Activated CD4-positive, CD25-positive, alpha-beta regulatory T cell treated with anti-CD3 and anti-CD28 coated beads, Interleukin-2, amount 50 U/mL, for 72 hours (primary cell): ENCODE results near the gene SLC27A5.
A peak's percentile ranks its signal among the peaks of the same experiment; 100 is the strongest.
"Not testable (repeated sequence)": the region's sequence is repeated elsewhere in the genome, so short reads cannot be mapped to it uniquely, and the experiment has no call there.

Experiments used
- DNase-seq: peaks from one replicate; pipeline ENCODE4 v3.0.0; 2021

SLC27A5 gene

GRCh38 chr19:58466760-58467589, 44.8 kb downstream of the SLC27A5 start, which contains the start of gene ZNF324:
Gene ZNF324, plus strand, starts transcription at chr19:58467080. Its CDS starts 2,106 bp downstream, at chr19:58469186.
- peak; percentile 97 for DNase-seq

DNA sequence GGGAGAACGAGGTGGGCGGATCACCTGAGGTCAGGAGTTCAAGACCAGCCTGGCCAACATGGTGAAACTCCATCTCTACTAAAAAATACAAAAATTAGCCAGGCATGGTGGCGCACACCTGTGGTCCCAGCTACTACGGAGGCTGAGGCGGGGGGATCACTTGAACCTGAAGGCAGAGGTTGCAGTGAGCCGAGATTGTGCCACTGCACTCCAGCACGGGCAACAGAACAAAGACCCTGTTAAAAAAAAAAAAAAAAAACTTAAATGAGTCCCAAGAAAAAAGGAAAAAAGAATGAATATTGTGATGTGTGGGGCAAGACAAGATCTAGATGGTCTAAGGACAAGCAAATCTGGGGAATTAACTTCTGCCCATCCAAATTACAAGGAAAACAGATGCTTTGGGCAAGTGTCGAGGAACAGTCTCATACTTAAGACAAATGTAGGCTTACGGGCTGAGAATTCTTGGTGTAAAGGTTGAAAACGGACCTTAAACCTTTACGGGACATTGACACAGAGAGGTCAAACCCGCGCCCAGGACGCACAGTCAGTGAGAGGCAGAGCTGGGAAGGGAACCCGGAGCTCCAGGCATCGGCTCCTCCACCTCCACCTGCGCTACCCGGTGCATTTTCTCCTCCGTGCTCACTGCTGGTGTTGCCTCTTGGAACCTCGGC, 45.6 kb downstream of the SLC27A5 start:
- DNase-seq = no peak

GRCh38 chr19:58460039-58460438, 51.8 kb downstream of the SLC27A5 start:
- DNase-seq = no peak

DNA sequence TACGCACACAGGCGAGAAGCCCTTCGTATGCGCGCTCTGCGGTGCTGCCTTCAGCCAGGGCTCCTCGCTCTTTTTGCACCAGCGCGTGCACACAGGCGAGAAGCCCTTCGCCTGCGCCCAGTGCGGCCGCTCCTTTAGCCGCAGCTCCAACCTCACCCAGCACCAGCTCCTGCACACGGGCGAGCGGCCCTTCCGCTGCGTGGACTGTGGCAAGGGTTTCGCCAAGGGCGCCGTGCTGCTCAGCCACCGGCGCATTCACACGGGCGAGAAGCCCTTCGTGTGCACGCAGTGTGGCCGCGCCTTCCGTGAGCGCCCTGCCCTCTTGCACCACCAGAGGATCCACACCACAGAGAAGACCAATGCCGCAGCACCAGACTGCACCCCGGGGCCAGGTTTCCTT, 55.7 kb downstream of the SLC27A5 start:
- no peak for DNase-seq

DNA sequence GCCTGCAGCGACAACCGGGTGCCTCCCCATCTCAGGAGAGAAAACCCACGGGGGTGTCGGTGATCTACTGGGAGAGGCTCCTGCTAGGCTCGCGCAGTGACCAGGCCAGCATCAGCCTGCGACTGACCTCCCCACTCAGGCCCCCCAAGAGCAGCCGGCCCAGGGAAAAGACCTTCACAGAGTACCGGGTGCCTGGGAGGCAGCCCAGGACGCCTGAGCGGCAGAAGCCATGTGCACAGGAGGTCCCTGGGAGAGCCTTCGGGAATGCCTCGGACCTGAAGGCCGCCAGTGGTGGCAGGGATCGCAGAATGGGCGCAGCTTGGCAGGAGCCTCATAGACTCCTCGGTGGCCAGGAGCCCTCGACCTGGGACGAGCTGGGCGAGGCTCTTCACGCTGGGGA, 56.5 kb downstream of the SLC27A5 start:
- no peak for DNase-seq

DNA sequence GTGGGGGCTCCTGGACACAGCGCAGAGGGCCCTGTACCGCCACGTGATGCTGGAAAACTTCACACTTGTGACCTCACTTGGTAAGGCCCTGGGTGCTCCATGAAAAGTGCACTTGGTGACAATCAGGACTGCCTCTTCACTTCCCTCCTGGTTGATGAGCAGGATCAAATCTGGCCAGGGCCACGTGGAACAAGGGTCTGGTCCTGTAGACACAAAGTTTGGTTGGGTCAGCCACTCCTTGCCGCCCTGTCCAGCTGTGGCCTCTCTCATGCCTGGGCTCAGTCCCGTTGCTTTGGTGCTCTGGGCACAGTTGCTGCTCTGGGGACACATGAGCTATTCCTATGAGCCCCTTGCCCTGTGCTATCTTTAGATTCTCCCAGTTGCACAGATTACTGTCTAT, 58.0 kb downstream of the SLC27A5 start:
- no peak for DNase-seq

GRCh38 chr19:58451358-58452101, 60.3 kb downstream of the SLC27A5 start, which contains the start of gene ZNF324B:
Gene ZNF324B, plus strand, starts transcription at chr19:58451622. Its CDS starts 2,080 bp downstream, at chr19:58453702.
- DNase-seq = peak; percentile 95

DNA sequence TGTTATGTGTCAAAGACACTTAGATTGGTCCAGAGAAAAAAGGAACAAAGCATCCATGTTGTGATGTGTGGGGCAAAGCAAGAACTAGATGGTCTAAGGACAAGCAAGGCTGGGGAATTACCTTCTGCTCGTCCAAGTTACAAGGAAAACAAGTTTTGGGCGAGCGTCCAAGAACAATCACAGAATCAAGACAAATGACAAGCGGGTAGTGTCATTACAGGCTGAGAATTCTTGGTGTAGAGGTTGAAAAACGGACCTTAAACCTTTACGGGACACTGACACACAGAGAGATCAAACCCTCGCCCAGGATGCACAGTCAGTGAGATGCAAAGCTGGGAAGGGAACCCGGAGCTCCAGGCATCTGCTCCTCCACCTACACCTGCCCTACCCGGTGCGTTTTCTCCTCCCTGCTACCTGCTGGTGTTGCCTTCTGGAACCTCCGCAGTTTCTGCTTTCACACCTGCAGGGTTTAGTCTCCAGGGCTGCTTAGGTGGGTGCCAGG, 60.9 kb downstream of the SLC27A5 start:
- no peak for DNase-seq

DNA sequence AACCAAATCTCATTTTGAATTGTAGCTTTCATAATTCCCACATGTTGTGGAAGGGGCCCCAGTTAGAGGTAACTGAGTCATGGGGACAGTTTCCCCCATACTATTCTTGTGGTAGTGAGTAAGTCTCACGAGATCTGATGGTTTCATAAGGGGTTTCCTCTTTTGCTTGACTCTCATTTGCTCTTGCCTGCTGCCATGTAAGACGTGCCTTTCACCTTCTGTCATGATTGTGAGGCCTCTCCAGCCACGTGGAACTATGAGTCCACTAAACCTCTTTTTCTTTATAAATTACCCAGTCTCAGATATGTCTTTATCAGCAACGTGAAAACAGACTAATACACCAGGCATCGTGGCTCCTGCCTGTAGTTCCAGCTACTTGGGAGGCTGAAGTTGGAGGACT, 61.8 kb downstream of the SLC27A5 start:
- not testable (repeated sequence) for DNase-seq

- DNase-seq = not testable (repeated sequence)
These were observed 62.9 kb downstream of the SLC27A5 start for GRCh38 chr19:58448860-58449259.
